Measurements from ENCODE around the gene SLC38A1.

The SLC38A1 gene

GRCh38 chr12:46209914-46210872 lies 58.6 kb downstream of the SLC38A1 start:
- no peaks in the 10 kb centered on the region for H3K36me3 ChIP-seq (ENCODE audit: control insufficient read depth, insufficient read depth, low read length)
- H3K4me2 ChIP-seq (ENCODE audit: low read length) = no peak overlapping the region
- H3K27ac ChIP-seq = no peak overlapping the region
- no peak overlapping the region for H3K4me3 ChIP-seq (ENCODE audit: low read depth, low read length)
- no peak for TF ChIP-seq CTCF (IDR thresholded peaks at IDR 0.05)
- H3K9me3 ChIP-seq (ENCODE audit: control insufficient read depth, low read length) = no peaks in the 10 kb centered on the region
- H3K9ac ChIP-seq = no peak overlapping the region
- H3K79me2 ChIP-seq = peaks cover 24% of the 10 kb centered on the region
- no peak overlapping the region for H2AFZ ChIP-seq
- H3K27me3 ChIP-seq (ENCODE audit: control insufficient read depth, insufficient read depth, low read length) = no peaks in the 10 kb centered on the region
- peaks cover 15% of the 10 kb centered on the region for H3K4me1 ChIP-seq

GRCh38 chr12:46209170-46209569 lies 59.7 kb downstream of the SLC38A1 start:
- Histone ChIP-seq H3K79me2 (peaks cover 18% of the 10 kb centered on the region), H3K9ac (no peak overlapping the region), H3K4me2 (ENCODE audit: low read length) (no peak overlapping the region), H3K27ac (no peak overlapping the region), H3K27me3 (ENCODE audit: control insufficient read depth, insufficient read depth, low read length) (no peaks in the 10 kb centered on the region), H3K4me1 (peaks cover 13% of the 10 kb centered on the region), H2AFZ (no peak overlapping the region), H3K9me3 (ENCODE audit: control insufficient read depth, low read length) (no peaks in the 10 kb centered on the region), H3K4me3 (ENCODE audit: low read depth, low read length) (no peak overlapping the region), H3K36me3 (ENCODE audit: control insufficient read depth, insufficient read depth, low read length) (no peaks in the 10 kb centered on the region)
- no peak for TF ChIP-seq CTCF (IDR thresholded peaks at IDR 0.05)

- H3K4me1 ChIP-seq = peaks cover 13% of the 10 kb centered on the region
- H3K79me2 ChIP-seq = peaks cover 12% of the 10 kb centered on the region
- H3K27me3 ChIP-seq (ENCODE audit: control insufficient read depth, insufficient read depth, low read length) = no peaks in the 10 kb centered on the region
- no peak for TF ChIP-seq CTCF (IDR thresholded peaks at IDR 0.05)
- no peaks in the 10 kb centered on the region for H3K9me3 ChIP-seq (ENCODE audit: control insufficient read depth, low read length)
- no peak overlapping the region for H3K9ac ChIP-seq
- no peak overlapping the region for H3K4me2 ChIP-seq (ENCODE audit: low read length)
- no peak overlapping the region for H3K27ac ChIP-seq
- no peak overlapping the region for H2AFZ ChIP-seq
- no peak overlapping the region for H3K4me3 ChIP-seq (ENCODE audit: low read depth, low read length)
- no peaks in the 10 kb centered on the region for H3K36me3 ChIP-seq (ENCODE audit: control insufficient read depth, insufficient read depth, low read length)
Measured at GRCh38 chr12:46208370-46208769, 60.5 kb downstream of the SLC38A1 start.

GRCh38 chr12:46207644-46208043 lies 61.2 kb downstream of the SLC38A1 start:
- H3K36me3 ChIP-seq (ENCODE audit: control insufficient read depth, insufficient read depth, low read length) = no peaks in the 10 kb centered on the region
- TF ChIP-seq CTCF (IDR thresholded peaks at IDR 0.05) = no peak
- H3K9ac ChIP-seq = no peak overlapping the region
- H3K27ac ChIP-seq = no peak overlapping the region
- H3K9me3 ChIP-seq (ENCODE audit: control insufficient read depth, low read length) = no peaks in the 10 kb centered on the region
- no peak overlapping the region for H2AFZ ChIP-seq
- H3K27me3 ChIP-seq (ENCODE audit: control insufficient read depth, insufficient read depth, low read length) = no peaks in the 10 kb centered on the region
- H3K4me3 ChIP-seq (ENCODE audit: low read depth, low read length) = no peak overlapping the region
- peaks cover 8% of the 10 kb centered on the region for H3K4me1 ChIP-seq
- peaks cover 11% of the 10 kb centered on the region for H3K79me2 ChIP-seq
- H3K4me2 ChIP-seq (ENCODE audit: low read length) = no peak overlapping the region

All from parathyroid adenoma (tissue), 2 donors.